Gastroesophageal sphincter (tissue), 3 donors: ENCODE results near the gene DQX1.

Source experiments
- EP300 ChIP-seq: sonication (generic); formaldehyde crosslinking; IDR thresholded peaks from one replicate; pipeline ENCODE4 v1.6.1; 2017; ENCODE audit warnings: antibody characterized with exemption, mild to moderate bottlenecking
- POLR2A ChIP-seq, 2 donors: fragments of 450-650 bp; IDR thresholded peaks; one replicate each; pipeline ENCODE4 v1.6.1; 2017; ENCODE audit warnings: antibody characterized with exemption in 2 of 2, mild to moderate bottlenecking in 2 of 2, moderate library complexity in 1 of 2
- POLR2AphosphoS5 ChIP-seq: sonication (generic); formaldehyde crosslinking; IDR thresholded peaks from one replicate; pipeline ENCODE4 v1.6.1; 2017; ENCODE audit warnings: antibody characterized with exemption
- TF ChIP-seq, protein P1 (sequence below), 4 experiments: fragments of 200-600 bp in 2 of 4; fragments of 450-650 bp in 2 of 4; sonication (generic) in 1 of 4; IDR thresholded peaks; one replicate each; pipeline ENCODE4 v1.5.1; 2017 to 2019; ENCODE audit warnings: antibody characterized with exemption in 4 of 4, mild to moderate bottlenecking in 2 of 4, moderate library complexity in 2 of 4

DNA sequence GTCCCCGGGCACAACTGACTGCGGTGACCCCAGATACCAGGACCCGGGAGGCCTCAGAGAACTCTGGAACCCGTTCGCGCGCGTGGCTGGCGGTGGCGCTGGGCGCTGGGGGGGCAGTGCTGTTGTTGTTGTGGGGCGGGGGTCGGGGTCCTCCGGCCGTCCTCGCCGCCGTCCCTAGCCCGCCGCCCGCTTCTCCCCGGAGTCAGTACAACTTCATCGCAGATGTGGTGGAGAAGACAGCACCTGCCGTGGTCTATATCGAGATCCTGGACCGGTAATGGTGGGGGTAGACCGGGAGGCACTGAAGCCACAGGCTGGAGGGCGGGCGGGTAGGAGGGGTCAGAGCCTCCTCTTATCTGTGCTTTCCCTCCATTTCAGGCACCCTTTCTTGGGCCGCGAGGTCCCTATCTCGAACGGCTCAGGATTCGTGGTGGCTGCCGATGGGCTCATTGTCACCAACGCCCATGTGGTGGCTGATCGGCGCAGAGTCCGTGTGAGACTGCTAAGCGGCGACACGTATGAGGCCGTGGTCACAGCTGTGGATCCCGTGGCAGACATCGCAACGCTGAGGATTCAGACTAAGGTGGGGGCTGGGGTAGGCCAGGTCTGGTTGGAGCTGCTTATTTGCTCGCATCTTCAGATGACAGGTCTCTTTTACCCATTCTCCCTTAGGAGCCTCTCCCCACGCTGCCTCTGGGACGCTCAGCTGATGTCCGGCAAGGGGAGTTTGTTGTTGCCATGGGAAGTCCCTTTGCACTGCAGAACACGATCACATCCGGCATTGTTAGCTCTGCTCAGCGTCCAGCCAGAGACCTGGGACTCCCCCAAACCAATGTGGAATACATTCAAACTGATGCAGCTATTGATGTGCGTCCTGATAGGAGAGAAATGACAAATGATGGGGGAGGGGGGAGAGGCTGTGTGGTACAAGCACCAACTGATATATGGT lies 4.5 kb upstream of the DQX1 start:
- TF ChIP-seq POLR2AphosphoS5 (no peak), POLR2A (IDR thresholded peaks at IDR 0.05) (no peak), EP300 (no peak)
- TF ChIP-seq, protein P1, sequence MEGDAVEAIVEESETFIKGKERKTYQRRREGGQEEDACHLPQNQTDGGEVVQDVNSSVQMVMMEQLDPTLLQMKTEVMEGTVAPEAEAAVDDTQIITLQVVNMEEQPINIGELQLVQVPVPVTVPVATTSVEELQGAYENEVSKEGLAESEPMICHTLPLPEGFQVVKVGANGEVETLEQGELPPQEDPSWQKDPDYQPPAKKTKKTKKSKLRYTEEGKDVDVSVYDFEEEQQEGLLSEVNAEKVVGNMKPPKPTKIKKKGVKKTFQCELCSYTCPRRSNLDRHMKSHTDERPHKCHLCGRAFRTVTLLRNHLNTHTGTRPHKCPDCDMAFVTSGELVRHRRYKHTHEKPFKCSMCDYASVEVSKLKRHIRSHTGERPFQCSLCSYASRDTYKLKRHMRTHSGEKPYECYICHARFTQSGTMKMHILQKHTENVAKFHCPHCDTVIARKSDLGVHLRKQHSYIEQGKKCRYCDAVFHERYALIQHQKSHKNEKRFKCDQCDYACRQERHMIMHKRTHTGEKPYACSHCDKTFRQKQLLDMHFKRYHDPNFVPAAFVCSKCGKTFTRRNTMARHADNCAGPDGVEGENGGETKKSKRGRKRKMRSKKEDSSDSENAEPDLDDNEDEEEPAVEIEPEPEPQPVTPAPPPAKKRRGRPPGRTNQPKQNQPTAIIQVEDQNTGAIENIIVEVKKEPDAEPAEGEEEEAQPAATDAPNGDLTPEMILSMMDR (IDR thresholded peaks at IDR 0.05), result no peak
